HUES6 (cell line): ENCODE data around the gene YRDC.
"Not testable (repeated sequence)": the region's sequence is repeated elsewhere in the genome, so short reads cannot be mapped to it uniquely, and the experiment has no call there.

Source experiments
- H3K27ac ChIP-seq: 2 replicates; pipeline ENCODE4 v1.7.0; 2013; ENCODE audit warnings: low read depth, mild to moderate bottlenecking, low read length, inconsistent platforms
- H3K27me3 ChIP-seq: 2 replicates; pipeline ENCODE4 v1.6.1; 2013; ENCODE audit warnings: low read length; ENCODE audit not compliant: control insufficient read depth, insufficient read depth
- H3K36me3 ChIP-seq: 2 replicates; pipeline ENCODE4 v1.6.1; 2013; ENCODE audit warnings: low read length; ENCODE audit not compliant: control insufficient read depth, insufficient read depth
- H3K4me1 ChIP-seq: 2 replicates; pipeline ENCODE4 v1.6.1; 2013; ENCODE audit warnings: low read length; ENCODE audit not compliant: control insufficient read depth, insufficient read depth
- H3K4me3 ChIP-seq: 2 replicates; pipeline ENCODE4 v1.5.1; 2013; ENCODE audit warnings: low read depth, low read length
- H3K9ac ChIP-seq: one replicate; pipeline ENCODE4 v1.6.1; 2013; ENCODE audit warnings: mild to moderate bottlenecking, low read length
- H3K9me3 ChIP-seq: 2 replicates; pipeline ENCODE4 v1.6.1; 2013; ENCODE audit warnings: low read depth, low read length; ENCODE audit not compliant: control insufficient read depth, insufficient read depth

The YRDC gene

DNA sequence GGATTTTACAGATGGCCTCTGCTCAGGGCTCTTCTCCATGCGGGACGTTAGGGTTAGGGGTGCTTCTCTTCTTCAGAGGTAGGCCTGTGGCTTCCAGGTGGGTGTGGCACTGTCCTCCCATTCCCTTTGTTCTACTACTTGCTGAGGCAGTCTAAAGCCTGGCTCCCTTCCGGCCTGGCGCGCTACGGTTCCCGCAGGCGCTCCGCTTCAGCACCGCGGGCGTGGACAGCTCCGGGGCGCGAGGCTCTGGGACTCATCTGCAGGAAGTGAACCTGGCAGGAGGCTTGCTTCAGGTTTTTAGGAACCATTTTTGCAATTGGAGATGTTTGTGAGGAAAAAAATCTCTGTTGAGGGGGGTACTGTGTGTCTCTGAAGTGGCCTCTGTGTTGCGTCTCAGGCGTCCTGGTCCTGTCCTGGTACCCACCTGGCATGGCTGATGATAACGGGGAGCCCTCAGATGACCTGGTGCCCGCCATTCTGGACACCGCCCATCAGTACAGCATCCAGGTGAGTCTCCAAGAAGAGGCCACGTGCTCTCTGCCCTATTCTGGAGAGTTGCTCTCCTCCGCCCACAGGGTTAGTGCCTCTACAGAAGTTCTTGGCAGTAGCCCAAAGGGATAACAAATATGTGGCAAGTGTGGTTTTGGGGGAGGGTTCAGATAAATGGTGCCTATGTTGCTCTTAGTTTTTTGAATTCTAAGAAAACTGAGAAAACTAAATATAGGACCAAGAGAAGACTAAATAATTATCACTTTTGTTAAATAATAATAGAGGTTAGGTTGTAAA is 12.5 kb downstream of the YRDC start:
- Histone ChIP-seq H3K4me3 (peak overlapping the region; percentile 80), H3K9me3 (no peaks in the 10 kb centered on the region), H3K9ac (no peak overlapping the region), H3K27ac (no peak overlapping the region), H3K27me3 (peaks cover 48% of the 10 kb centered on the region), H3K4me1 (peaks cover 5% of the 10 kb centered on the region), H3K36me3 (peaks cover 16% of the 10 kb centered on the region)

DNA sequence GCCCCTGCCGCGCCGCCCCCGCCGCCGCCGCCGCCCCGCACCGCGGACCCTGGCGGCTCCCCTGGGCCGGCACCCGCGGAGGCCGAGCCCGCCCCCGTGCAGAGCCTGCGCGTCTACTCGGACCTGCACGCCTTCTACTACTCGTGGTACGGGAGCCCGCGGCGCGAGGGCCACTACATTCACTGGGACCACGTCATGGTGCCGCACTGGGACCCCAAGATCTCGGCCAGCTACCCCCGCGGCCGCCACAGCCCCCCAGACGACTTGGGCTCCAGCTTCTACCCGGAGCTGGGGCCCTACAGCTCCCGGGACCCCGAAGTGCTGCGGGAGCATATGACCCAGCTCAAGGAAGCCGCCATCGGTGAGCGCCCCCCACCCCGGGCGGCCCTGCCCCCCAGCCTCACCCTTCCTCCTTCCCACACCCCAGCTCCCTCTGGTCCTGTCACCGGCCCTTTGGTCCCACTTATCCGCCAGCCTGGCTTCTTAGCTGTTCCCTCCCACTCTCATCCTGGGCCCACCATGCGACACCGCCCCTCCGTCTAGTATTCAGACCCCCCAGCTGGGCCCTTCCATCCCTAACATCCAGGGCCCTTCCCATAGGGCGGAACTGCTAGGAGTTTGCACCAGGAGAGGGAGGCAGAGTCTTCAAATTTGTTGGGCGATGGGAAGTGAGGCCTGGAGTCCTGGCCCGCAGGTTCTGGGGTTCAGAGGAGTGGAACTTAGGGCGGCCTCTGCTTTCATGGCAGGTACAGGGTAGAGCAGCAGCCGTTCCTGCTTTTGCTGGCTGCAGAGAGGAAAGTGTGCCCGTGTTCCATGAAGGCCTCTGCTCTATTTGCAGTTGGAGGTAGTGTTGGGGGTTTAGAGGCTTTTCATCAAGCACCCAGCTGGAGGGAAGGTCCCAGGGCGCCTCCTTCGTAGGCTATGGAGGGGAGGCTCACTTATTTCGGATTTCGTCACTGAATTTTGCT is 13.4 kb downstream of the YRDC start:
- Histone ChIP-seq H3K4me1 (peaks cover 5% of the 10 kb centered on the region), H3K27ac (no peak overlapping the region), H3K9me3 (no peaks in the 10 kb centered on the region), H3K36me3 (peaks cover 8% of the 10 kb centered on the region; the same call in 1 of the 2 replicates), H3K9ac (no peak overlapping the region), H3K27me3 (peaks cover 57% of the 10 kb centered on the region), H3K4me3 (peak overlapping the region; percentile 80)

DNA sequence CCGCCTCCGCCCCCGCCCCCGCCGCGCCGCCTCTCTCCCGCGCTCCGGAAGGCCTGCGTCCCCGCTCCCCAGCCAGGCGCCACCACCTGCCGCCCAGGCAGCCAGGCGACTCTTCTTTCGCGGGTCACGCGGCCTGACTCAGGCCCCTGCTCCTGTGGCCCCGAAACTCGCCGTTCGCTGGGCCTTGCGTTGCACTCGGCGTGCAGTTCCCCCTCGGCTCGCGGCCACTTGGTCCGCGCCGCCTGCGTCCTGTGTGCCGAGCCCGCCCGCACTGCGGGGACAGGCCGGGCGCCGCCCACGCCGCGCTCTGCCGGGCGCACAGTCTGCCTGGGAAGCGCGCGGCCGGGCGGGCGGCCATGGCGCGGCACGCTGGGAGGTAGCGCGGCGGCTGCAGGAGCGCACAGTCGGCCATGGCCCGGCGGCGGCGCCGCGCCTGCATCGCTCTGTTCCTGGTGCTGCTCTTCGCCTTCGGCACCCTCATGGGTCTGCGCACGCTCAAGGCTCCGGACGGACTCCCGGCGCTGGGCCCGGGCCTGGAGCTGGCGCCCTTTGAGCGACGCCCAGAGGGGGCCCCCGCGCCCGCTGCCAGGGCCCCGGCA is 14.1 kb downstream of the YRDC start, which contains the start of gene MANEAL:
Gene MANEAL (plus strand): TSS at position 75 of the 599 bp plus-strand sequence. CDS start 336 bp downstream, at position 411.
- peaks cover 63% of the 10 kb centered on the region for H3K27me3 ChIP-seq
- peak within 1 kb of the TSS; percentile 71 for H3K9ac ChIP-seq
- no peak within 1 kb of the TSS for H3K27ac ChIP-seq
- no peaks in the 10 kb centered on the region for H3K9me3 ChIP-seq
- peaks cover 5% of the 10 kb centered on the region for H3K4me1 ChIP-seq
- peak within 1 kb of the TSS; percentile 80 for H3K4me3 ChIP-seq
- H3K36me3 ChIP-seq = peaks cover 3% of the 10 kb centered on the region; the same call in 1 of the 2 replicates

DNA sequence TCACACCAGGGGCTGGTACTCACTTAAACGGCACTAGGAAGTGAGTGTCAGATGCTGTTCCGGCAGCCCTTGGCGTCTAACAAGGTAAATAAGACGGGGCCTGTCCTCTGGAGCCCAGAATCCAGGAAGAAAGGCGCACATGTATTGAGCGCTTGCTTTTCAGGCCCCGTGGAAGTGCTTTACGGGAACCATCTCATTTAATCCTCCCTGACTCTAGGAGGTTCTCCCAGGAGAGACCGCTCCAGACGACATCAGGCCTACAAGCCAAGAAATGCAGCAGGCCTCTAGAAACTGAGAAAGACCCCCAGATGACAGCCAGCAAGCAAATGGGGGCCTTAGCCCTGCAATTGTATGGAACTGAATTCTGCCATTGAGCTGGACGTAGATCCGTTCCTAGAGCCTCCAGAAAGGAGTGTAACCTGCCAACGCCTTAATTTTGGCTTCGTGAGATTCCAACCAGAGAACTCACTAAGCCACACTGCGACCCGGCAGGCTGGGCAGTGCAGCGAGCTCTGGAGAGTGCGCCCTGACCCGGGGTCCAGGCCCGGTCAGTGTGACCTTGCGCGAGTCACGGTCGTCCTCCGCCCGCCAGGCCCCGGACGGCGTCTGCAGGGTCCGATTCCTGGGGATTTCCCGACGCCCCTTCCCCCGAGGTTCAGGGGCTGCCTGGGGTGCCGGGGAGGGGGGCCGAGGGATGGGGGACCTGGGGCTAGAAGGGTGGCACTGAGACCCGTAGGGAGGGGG is 14.9 kb downstream of the YRDC start:
- H3K4me1 ChIP-seq = peaks cover 5% of the 10 kb centered on the region
- H3K9ac ChIP-seq = no peak overlapping the region
- H3K27ac ChIP-seq = no peak overlapping the region
- H3K9me3 ChIP-seq = no peaks in the 10 kb centered on the region
- H3K36me3 ChIP-seq = peaks cover 3% of the 10 kb centered on the region; the same call in 1 of the 2 replicates
- peaks cover 71% of the 10 kb centered on the region for H3K27me3 ChIP-seq
- peak overlapping the region; percentile 80 for H3K4me3 ChIP-seq

DNA sequence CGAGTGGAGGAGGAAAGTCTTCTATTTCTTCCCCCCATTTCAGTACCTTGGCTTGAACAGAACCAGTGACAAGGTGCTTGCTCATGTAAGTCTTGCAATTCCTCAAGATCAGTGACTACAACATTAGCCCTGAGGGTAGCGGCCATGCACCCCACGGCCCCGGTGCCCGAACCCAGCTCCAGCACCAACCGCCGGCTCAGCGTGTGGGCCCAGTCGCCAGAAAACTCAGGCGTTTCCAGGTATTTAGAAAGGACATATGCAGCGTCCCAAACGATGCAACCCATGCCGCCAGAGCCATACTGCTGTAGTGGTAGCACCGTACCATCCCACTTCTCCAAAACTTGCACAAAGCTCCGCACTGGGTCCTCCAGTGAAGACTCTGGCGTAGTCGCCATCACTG is 25.5 kb downstream of the YRDC start:
- Histone ChIP-seq H3K4me1 (no peaks in the 10 kb centered on the region), H3K9me3 (no peaks in the 10 kb centered on the region), H3K27ac (no peak overlapping the region), H3K9ac (no peak overlapping the region), H3K4me3 (no peak overlapping the region), H3K36me3 (no peaks in the 10 kb centered on the region), H3K27me3 (peaks cover 42% of the 10 kb centered on the region)

DNA sequence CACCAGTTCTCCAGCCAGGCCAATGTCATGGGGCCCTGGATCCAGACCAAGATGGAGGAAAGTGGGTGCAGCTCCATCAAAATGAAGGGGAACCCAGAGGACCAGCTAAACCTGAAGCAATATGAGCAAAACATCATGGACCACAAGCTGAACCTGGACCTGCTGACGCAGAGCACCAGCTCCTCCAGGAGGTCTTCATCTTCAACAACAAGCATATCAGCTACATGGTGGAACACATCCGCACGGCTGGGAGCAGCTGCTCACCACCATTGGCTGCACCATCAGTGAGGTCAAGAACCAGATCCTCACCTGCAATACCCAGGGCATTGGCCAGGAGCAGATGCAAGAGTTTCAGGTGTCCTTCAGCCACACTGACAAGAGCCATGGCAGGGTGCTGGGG is 29.4 kb downstream of the YRDC start:
- H3K9ac ChIP-seq = no peak overlapping the region
- no peaks in the 10 kb centered on the region for H3K4me1 ChIP-seq
- H3K27me3 ChIP-seq = peaks cover 39% of the 10 kb centered on the region
- H3K9me3 ChIP-seq = peaks cover 5% of the 10 kb centered on the region; the same call in 1 of the 2 replicates
- H3K4me3 ChIP-seq = no peak overlapping the region
- no peak overlapping the region for H3K27ac ChIP-seq
- no peaks in the 10 kb centered on the region for H3K36me3 ChIP-seq

DNA sequence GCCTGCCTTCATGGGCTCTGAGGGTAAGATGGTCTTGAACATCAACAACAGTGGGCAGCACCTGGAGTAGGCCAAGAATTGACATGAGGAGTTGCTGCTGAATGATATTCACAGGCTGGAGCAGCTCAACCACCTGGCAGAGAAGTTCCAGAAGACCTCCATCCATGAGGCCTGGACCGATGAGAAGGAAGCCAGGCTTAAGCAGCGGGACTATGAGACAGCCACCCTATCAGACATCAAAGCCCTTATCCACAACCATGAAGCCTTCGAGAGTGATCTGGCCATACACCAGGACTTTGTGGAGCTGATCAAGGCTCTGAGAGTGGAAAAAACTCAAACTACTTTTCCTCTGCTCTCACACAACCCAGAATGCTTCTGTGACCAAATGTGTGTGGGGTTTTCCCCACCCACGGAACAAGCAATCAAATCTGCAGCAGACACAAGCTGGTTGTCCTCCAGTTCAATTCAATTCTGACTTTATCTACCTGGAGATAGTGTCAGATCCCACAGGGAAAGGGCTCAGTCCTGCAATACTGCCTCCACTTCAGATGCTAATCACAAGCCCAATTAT is 31.0 kb downstream of the YRDC start:
- peaks cover 33% of the 10 kb centered on the region for H3K27me3 ChIP-seq
- H3K27ac ChIP-seq = no peak overlapping the region
- no peaks in the 10 kb centered on the region for H3K4me1 ChIP-seq
- H3K9me3 ChIP-seq = peaks cover 6% of the 10 kb centered on the region; the same call in 1 of the 2 replicates
- no peak overlapping the region for H3K9ac ChIP-seq
- H3K4me3 ChIP-seq = no peak overlapping the region
- H3K36me3 ChIP-seq = no peaks in the 10 kb centered on the region

DNA sequence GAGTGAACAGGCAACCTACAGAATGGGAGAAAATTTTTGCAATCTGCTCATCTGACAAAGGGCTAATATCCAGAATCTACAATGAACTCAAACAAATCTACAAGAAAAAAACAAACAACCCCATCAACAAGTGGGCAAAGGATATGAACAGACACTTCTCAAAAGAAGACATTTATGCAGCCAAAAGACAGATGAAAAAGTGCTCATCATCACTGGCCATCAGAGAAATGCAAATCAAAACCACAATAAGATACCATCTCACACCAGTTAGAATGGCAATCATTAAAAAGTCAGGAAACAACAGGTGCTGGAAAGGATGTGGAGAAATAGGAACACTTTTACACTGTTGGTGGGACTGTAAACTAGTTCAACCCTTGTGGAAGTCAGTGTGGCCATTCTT is 36.6 kb downstream of the YRDC start:
- not testable (repeated sequence) for H3K4me1 ChIP-seq, H3K4me3 ChIP-seq, H3K9me3 ChIP-seq, H3K9ac ChIP-seq, H3K27ac ChIP-seq, H3K36me3 ChIP-seq
- H3K27me3 ChIP-seq = peaks cover 46% of the 10 kb centered on the region

DNA sequence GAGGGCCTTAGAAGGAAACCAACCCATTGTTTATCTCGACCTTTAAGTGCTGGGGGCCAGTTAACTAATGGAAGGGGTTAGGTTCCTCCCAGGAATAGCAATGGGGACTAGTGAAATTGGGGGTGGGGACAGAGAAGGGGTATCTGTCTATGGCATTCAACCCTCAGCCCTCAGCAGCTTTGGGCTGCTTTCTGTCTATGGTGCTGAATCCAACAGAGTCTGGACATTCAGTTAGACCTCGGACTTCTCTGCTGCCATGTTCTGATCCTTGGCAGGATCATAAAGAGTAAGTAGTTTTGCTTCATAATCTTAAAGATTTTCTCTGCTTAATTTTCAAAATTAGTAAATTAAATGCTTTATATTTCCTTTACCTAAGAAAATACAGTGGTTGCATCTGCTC is 40.5 kb downstream of the YRDC start:
- H3K4me3 ChIP-seq = no peak overlapping the region
- peaks cover 12% of the 10 kb centered on the region; the same call in 1 of the 2 replicates for H3K4me1 ChIP-seq
- H3K27me3 ChIP-seq = peaks cover 86% of the 10 kb centered on the region
- H3K36me3 ChIP-seq = no peaks in the 10 kb centered on the region
- no peaks in the 10 kb centered on the region for H3K9me3 ChIP-seq
- H3K27ac ChIP-seq = no peak overlapping the region
- H3K9ac ChIP-seq = no peak overlapping the region
